HepG2 (cell line): ENCODE results near the gene FOSB. TPM values are rescaled to one million over a fixed set of nuclear protein-coding genes. Genes with fewer than 3 reads are reported as not detected.

Source experiments
- BCL6 ChIP-seq: IDR thresholded peaks from 2 replicates; pipeline ENCODE4 v1.6.1; 2016; ENCODE audit warnings: missing genetic modification reagents, missing compliant biosample characterization
- GABPA ChIP-seq, 2 experiments: IDR thresholded peaks; 2 replicates each; pipeline ENCODE4 v1.6.1; 2011 to 2016; ENCODE audit warnings: low read depth in 2 of 2, low read length in 1 of 2, missing biosample characterization in 1 of 2, missing genetic modification characterization in 1 of 2
- HDAC6 ChIP-seq: fragments of 200-600 bp; sonication (generic); IDR thresholded peaks from 2 replicates; pipeline ENCODE4 v1.7.0; 2017; ENCODE audit warnings: mild to moderate bottlenecking, antibody characterized with exemption, low read length, low read depth
- JUN ChIP-seq: sonication (generic); formaldehyde crosslinking; IDR thresholded peaks from 2 replicates; pipeline ENCODE4 v1.4.0; 2020; ENCODE audit warnings: mild to moderate bottlenecking, missing genetic modification reagents
- KDM2A ChIP-seq: sonication (generic); formaldehyde crosslinking; IDR thresholded peaks from 2 replicates; pipeline ENCODE4 v1.4.0; 2020; ENCODE audit warnings: low read depth, missing genetic modification reagents, borderline replicate concordance
- MAFG ChIP-seq: sonication (generic); formaldehyde crosslinking; IDR thresholded peaks from 2 replicates; pipeline ENCODE4 v1.5.1; 2020; ENCODE audit warnings: mild to moderate bottlenecking, missing genetic modification reagents
- NFE2L1 ChIP-seq: sonication (generic); formaldehyde crosslinking; IDR thresholded peaks from 2 replicates; pipeline ENCODE4 v1.4.0; 2020; ENCODE audit warnings: missing genetic modification reagents, mild to moderate bottlenecking, borderline replicate concordance
- SRSF1 ChIP-seq: fragments of 200-400 bp; formaldehyde crosslinking; optimal IDR thresholded peaks from 2 replicates; pipeline ENCODE3; 2017; ENCODE audit warnings: mild to moderate bottlenecking, low read depth, low read length, moderate library complexity
- TCF7 ChIP-seq: sonication (generic); IDR thresholded peaks from 2 replicates; pipeline ENCODE4 v1.6.1; 2016; ENCODE audit warnings: antibody characterized with exemption, low read depth
- ZEB1 ChIP-seq: IDR thresholded peaks from 2 replicates; pipeline ENCODE4 v1.6.1; 2012; ENCODE audit warnings: mild to moderate bottlenecking, low read depth, inconsistent platforms; ENCODE audit not compliant: insufficient replicate concordance
- ZFX ChIP-seq: sonication (generic); formaldehyde crosslinking; IDR thresholded peaks from 2 replicates; pipeline ENCODE4 v1.4.0; 2020; ENCODE audit warnings: mild to moderate bottlenecking, low read depth, missing genetic modification reagents, moderate library complexity
- ZMYM3 ChIP-seq: sonication (generic); formaldehyde crosslinking; IDR thresholded peaks from 2 replicates; pipeline ENCODE4 v1.5.1; 2020; ENCODE audit warnings: mild to moderate bottlenecking, missing genetic modification reagents
- ZNF136 ChIP-seq: sonication (generic); formaldehyde crosslinking; IDR thresholded peaks from 2 replicates; pipeline ENCODE4 v1.8.1; 2022; ENCODE audit warnings: low read depth, mild to moderate bottlenecking, moderate library complexity, missing genetic modification reagents
- ZNF33A ChIP-seq: sonication (generic); formaldehyde crosslinking; IDR thresholded peaks from 2 replicates; pipeline ENCODE4 v1.5.1; 2020; ENCODE audit warnings: missing genetic modification reagents, mild to moderate bottlenecking, moderate library complexity, borderline replicate concordance
- ZNF34 ChIP-seq: sonication (generic); formaldehyde crosslinking; IDR thresholded peaks from 2 replicates; pipeline ENCODE4 v1.4.0; 2020; ENCODE audit warnings: mild to moderate bottlenecking, missing genetic modification reagents, borderline replicate concordance
- ZNF670 ChIP-seq: sonication (generic); formaldehyde crosslinking; IDR thresholded peaks from 2 replicates; pipeline ENCODE4 v1.8.0; 2022; ENCODE audit warnings: mild to moderate bottlenecking, missing genetic modification reagents, borderline replicate concordance
- ZNF891 ChIP-seq: sonication (generic); formaldehyde crosslinking; IDR thresholded peaks from 2 replicates; pipeline ENCODE4 v1.5.0; 2020; ENCODE audit warnings: mild to moderate bottlenecking, missing genetic modification reagents
- polyA plus RNA-seq, 8 experiments: library from polyadenylated mRNA; depleted of rRNA in 3 of 8; stranded (reverse) in 7 of 8; unstranded in 1 of 8; fragments of >200 nt; fragmentation: Illumina TruSeq in 4 of 8; extraction: Trizol in 4 of 8; gene quantifications; 2 replicates each; pipeline versions ENCODE4 v1.2.1 to v1.2.3, GENCODE V29; 2011 to 2016; ENCODE audit warnings: low read depth in 4 of 8, missing spikeins in 1 of 8, mixed read lengths in 1 of 8; ENCODE audit not compliant: insufficient read depth in 1 of 8
- total RNA-seq, 5 experiments: library from RNA; depleted of rRNA; stranded (reverse); fragments of >200 nt; fragmentation: Illumina TruSeq; extraction: Trizol; gene quantifications; 2 replicates each; pipeline ENCODE4 v1.2.3, GENCODE V29; 2016; ENCODE audit warnings: low read depth in 1 of 5
- TF ChIP-seq, protein P1 (sequence below): IDR thresholded peaks from 2 replicates; pipeline ENCODE4 v1.6.1; 2016; ENCODE audit warnings: missing compliant biosample characterization, missing genetic modification reagents, borderline replicate concordance
- TF ChIP-seq, protein P2 (sequence below): sonication (generic); formaldehyde crosslinking; IDR thresholded peaks from 2 replicates; pipeline ENCODE4 v1.5.0; 2020; ENCODE audit warnings: mild to moderate bottlenecking, missing genetic modification reagents
- TF ChIP-seq, protein P3 (sequence below): sonication (generic); formaldehyde crosslinking; IDR thresholded peaks from 2 replicates; pipeline ENCODE4 v1.8.1; 2023; ENCODE audit warnings: mild to moderate bottlenecking, inconsistent platforms, moderate library complexity, missing genetic modification reagents, borderline replicate concordance
- TF ChIP-seq, protein P4 (sequence below): sonication (generic); formaldehyde crosslinking; IDR thresholded peaks from 2 replicates; pipeline ENCODE4 v1.4.0; 2020; ENCODE audit warnings: missing genetic modification reagents

The FOSB gene
- total and polyA plus RNA-seq, 2 of the 13 experiments (the other 11 are each of a cell fraction or from before 2014, with no cell fraction given): 2.8 to 6.0 TPM

DNA sequence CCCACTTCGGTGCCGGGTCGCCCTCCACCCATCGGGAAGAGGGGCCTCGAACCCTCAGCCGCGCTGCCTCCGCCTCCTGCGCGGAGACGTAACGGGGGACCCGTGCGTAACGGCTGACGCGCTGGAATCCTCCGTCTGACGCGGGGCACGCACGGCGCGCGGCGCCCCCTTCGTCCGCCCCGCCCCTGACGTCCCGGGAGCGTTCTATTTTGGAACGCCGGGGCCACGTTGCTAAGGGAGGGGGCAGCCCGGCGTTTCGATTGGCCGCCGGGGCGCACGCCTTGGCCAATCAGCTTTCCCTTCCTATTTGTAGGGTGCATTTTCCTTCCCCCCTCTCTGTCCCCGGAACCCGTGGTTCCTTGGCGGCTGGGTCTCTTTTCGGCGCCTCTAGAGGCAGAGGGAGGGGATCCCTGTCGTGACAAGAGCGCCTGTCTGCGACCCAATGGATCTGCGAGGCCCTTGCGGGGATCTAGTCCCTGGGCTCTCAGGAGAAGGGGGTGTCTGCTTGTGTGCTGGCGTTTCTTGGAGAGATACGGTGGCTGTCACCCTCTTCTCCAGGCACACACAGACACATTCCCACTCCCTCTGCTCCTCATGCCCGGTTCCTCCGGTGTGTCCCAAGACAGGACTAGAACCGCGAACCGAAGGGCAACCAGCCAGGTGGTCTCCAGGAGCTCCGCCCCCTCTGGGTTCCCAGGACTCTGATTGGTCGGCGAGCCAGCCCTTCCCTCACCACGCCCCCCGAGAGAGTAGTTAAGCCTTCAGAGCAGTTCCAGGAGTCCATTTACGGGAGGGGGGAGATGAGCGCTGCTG is 1.5 kb downstream of the FOSB start (continued):
- TF ChIP-seq, protein P1, sequence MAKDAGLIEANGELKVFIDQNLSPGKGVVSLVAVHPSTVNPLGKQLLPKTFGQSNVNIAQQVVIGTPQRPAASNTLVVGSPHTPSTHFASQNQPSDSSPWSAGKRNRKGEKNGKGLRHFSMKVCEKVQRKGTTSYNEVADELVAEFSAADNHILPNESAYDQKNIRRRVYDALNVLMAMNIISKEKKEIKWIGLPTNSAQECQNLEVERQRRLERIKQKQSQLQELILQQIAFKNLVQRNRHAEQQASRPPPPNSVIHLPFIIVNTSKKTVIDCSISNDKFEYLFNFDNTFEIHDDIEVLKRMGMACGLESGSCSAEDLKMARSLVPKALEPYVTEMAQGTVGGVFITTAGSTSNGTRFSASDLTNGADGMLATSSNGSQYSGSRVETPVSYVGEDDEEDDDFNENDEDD (CRISPR knock-in tag): peak; percentile 60
- TF ChIP-seq, protein P2, sequence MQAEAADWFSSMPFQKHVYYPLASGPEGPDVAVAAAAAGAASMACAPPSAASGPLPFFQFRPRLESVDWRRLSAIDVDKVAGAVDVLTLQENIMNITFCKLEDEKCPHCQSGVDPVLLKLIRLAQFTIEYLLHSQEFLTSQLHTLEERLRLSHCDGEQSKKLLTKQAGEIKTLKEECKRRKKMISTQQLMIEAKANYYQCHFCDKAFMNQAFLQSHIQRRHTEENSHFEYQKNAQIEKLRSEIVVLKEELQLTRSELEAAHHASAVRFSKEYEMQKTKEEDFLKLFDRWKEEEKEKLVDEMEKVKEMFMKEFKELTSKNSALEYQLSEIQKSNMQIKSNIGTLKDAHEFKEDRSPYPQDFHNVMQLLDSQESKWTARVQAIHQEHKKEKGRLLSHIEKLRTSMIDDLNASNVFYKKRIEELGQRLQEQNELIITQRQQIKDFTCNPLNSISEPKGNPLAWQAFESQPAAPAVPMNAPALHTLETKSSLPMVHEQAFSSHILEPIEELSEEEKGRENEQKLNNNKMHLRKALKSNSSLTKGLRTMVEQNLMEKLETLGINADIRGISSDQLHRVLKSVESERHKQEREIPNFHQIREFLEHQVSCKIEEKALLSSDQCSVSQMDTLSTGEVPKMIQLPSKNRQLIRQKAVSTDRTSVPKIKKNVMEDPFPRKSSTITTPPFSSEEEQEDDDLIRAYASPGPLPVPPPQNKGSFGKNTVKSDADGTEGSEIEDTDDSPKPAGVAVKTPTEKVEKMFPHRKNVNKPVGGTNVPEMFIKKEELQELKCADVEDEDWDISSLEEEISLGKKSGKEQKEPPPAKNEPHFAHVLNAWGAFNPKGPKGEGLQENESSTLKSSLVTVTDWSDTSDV (CRISPR knock-in tag): 0 out of 2 replicates have a peak, but pooled peaks have one; percentile 46
- TF ChIP-seq, protein P3, sequence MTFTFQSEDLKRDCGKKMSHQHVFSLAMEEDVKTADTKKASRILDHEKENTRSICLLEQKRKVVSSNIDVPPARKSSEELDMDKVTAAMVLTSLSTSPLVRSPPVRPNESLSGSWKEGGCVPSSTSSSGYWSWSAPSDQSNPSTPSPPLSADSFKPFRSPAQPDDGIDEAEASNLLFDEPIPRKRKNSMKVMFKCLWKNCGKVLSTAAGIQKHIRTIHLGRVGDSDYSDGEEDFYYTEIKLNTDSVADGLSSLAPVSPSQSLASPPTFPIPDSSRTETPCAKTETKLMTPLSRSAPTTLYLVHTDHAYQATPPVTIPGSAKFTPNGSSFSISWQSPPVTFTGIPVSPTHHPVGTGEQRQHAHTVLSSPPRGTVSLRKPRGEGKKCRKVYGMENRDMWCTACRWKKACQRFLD (CRISPR knock-in tag): no peak
- TF ChIP-seq NFE2L1 (no peak), ZEB1 (no peak), ZNF891 (CRISPR knock-in tag) (no peak), MAFG (no peak), ZFX (CRISPR knock-in tag) (peak; percentile 44; the same call in 1 of the 2 replicates), TCF7 (no peak), HDAC6 (no peak), JUN (no peak), ZNF34 (no peak), BCL6 (CRISPR knock-in tag) (peak; percentile 23; the same call in 1 of the 2 replicates), ZNF136 (CRISPR knock-in tag) (no peak; the same call in 1 of the 2 replicates), ZNF670 (CRISPR knock-in tag) (no peak), KDM2A (CRISPR knock-in tag) (peak; percentile 65), GABPA (IDR thresholded peaks at IDR 0.05; ENCODE audit: low read depth, low read length) (no peak), GABPA (CRISPR knock-in tag; IDR thresholded peaks at IDR 0.05; ENCODE audit: low read depth) (0 out of 2 replicates have a peak, but pooled peaks have one; percentile 5), ZMYM3 (CRISPR knock-in tag) (no peak), SRSF1 (peak; percentile 72), ZNF33A (CRISPR knock-in tag) (no peak)
- TF ChIP-seq, protein P4, sequence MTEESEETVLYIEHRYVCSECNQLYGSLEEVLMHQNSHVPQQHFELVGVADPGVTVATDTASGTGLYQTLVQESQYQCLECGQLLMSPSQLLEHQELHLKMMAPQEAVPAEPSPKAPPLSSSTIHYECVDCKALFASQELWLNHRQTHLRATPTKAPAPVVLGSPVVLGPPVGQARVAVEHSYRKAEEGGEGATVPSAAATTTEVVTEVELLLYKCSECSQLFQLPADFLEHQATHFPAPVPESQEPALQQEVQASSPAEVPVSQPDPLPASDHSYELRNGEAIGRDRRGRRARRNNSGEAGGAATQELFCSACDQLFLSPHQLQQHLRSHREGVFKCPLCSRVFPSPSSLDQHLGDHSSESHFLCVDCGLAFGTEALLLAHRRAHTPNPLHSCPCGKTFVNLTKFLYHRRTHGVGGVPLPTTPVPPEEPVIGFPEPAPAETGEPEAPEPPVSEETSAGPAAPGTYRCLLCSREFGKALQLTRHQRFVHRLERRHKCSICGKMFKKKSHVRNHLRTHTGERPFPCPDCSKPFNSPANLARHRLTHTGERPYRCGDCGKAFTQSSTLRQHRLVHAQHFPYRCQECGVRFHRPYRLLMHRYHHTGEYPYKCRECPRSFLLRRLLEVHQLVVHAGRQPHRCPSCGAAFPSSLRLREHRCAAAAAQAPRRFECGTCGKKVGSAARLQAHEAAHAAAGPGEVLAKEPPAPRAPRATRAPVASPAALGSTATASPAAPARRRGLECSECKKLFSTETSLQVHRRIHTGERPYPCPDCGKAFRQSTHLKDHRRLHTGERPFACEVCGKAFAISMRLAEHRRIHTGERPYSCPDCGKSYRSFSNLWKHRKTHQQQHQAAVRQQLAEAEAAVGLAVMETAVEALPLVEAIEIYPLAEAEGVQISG: peak; percentile 76; the same call in 1 of the 2 replicates
